ENCODE data around the gene PTS.

The PTS gene

DNA sequence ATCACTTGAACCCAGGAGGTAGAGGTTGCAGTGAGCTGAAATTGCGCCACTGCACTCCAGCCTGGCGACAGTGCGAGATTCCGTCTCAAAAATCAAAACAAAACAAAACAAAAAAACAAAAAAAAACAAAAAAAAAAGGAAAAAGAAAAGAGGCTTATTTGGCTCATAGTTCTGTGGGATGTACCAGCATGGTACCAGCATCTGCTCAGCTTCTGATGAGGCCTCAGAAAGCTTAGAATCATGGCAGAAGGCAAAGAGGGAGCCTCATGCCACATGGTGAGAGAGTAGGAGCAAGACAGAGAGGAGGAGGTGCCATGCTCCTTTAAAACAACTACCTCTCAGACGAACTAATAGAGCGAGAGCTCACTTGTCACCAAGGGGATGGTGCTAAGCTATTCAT, 10.6 kb upstream of the PTS start:
- TF ChIP-seq, protein P1, sequence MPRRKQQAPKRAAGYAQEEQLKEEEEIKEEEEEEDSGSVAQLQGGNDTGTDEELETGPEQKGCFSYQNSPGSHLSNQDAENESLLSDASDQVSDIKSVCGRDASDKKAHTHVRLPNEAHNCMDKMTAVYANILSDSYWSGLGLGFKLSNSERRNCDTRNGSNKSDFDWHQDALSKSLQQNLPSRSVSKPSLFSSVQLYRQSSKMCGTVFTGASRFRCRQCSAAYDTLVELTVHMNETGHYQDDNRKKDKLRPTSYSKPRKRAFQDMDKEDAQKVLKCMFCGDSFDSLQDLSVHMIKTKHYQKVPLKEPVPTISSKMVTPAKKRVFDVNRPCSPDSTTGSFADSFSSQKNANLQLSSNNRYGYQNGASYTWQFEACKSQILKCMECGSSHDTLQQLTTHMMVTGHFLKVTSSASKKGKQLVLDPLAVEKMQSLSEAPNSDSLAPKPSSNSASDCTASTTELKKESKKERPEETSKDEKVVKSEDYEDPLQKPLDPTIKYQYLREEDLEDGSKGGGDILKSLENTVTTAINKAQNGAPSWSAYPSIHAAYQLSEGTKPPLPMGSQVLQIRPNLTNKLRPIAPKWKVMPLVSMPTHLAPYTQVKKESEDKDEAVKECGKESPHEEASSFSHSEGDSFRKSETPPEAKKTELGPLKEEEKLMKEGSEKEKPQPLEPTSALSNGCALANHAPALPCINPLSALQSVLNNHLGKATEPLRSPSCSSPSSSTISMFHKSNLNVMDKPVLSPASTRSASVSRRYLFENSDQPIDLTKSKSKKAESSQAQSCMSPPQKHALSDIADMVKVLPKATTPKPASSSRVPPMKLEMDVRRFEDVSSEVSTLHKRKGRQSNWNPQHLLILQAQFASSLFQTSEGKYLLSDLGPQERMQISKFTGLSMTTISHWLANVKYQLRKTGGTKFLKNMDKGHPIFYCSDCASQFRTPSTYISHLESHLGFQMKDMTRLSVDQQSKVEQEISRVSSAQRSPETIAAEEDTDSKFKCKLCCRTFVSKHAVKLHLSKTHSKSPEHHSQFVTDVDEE (CRISPR knock-in tag; IDR thresholded peaks at IDR 0.05) = no peak
- no peak for TF ChIP-seq ZFP3 (CRISPR knock-in tag; IDR thresholded peaks at IDR 0.05)
- TF ChIP-seq ZC3H10 (CRISPR knock-in tag; IDR thresholded peaks at IDR 0.05) = no peak
- TF ChIP-seq ZNF8 (CRISPR knock-in tag; IDR thresholded peaks at IDR 0.05) = no peak
- no peak for TF ChIP-seq TCF4 (CRISPR knock-in tag; IDR thresholded peaks at IDR 0.05; ENCODE audit: borderline replicate concordance)
- TF ChIP-seq RARB (CRISPR knock-in tag; IDR thresholded peaks at IDR 0.05) = no peak
- no peak for TF ChIP-seq BACH2 (CRISPR knock-in tag; IDR thresholded peaks at IDR 0.05; ENCODE audit: borderline replicate concordance)
- TF ChIP-seq GLIS3 (CRISPR knock-in tag; IDR thresholded peaks at IDR 0.05) = no peak
- TF ChIP-seq ZNF70 (CRISPR knock-in tag; IDR thresholded peaks at IDR 0.05) = no peak
- TF ChIP-seq, protein P2, sequence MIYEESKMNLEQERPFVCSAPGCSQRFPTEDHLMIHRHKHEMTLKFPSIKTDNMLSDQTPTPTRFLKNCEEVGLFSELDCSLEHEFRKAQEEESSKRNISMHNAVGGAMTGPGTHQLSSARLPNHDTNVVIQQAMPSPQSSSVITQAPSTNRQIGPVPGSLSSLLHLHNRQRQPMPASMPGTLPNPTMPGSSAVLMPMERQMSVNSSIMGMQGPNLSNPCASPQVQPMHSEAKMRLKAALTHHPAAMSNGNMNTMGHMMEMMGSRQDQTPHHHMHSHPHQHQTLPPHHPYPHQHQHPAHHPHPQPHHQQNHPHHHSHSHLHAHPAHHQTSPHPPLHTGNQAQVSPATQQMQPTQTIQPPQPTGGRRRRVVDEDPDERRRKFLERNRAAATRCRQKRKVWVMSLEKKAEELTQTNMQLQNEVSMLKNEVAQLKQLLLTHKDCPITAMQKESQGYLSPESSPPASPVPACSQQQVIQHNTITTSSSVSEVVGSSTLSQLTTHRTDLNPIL (CRISPR knock-in tag; IDR thresholded peaks at IDR 0.05; ENCODE audit: low read depth) = no peak
- TF ChIP-seq SNAI2 (CRISPR knock-in tag; IDR thresholded peaks at IDR 0.05) = no peak
- TF ChIP-seq ISL1 (CRISPR knock-in tag; IDR thresholded peaks at IDR 0.05) = no peak
- TF ChIP-seq TOX (CRISPR knock-in tag; IDR thresholded peaks at IDR 0.05; ENCODE audit: borderline replicate concordance) = no peak
- TF ChIP-seq PPARA (CRISPR knock-in tag; IDR thresholded peaks at IDR 0.05; ENCODE audit: borderline replicate concordance) = no peak
- TF ChIP-seq CSDC2 (CRISPR knock-in tag; IDR thresholded peaks at IDR 0.05) = no peak
- TF ChIP-seq ZNF565 (CRISPR knock-in tag; conservative IDR thresholded peaks at IDR 0.05; ENCODE audit: low read depth) = no peak
- TF ChIP-seq, protein P3, sequence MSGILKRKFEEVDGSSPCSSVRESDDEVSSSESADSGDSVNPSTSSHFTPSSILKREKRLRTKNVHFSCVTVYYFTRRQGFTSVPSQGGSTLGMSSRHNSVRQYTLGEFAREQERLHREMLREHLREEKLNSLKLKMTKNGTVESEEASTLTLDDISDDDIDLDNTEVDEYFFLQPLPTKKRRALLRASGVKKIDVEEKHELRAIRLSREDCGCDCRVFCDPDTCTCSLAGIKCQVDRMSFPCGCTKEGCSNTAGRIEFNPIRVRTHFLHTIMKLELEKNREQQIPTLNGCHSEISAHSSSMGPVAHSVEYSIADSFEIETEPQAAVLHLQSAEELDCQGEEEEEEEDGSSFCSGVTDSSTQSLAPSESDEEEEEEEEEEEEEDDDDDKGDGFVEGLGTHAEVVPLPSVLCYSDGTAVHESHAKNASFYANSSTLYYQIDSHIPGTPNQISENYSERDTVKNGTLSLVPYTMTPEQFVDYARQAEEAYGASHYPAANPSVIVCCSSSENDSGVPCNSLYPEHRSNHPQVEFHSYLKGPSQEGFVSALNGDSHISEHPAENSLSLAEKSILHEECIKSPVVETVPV (CRISPR knock-in tag; IDR thresholded peaks at IDR 0.05) = no peak
- TF ChIP-seq, protein P4, sequence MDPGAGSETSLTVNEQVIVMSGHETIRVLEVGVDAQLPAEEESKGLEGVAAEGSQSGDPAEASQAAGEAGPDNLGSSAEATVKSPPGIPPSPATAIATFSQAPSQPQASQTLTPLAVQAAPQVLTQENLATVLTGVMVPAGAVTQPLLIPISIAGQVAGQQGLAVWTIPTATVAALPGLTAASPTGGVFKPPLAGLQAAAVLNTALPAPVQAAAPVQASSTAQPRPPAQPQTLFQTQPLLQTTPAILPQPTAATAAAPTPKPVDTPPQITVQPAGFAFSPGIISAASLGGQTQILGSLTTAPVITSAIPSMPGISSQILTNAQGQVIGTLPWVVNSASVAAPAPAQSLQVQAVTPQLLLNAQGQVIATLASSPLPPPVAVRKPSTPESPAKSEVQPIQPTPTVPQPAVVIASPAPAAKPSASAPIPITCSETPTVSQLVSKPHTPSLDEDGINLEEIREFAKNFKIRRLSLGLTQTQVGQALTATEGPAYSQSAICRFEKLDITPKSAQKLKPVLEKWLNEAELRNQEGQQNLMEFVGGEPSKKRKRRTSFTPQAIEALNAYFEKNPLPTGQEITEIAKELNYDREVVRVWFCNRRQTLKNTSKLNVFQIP (CRISPR knock-in tag; IDR thresholded peaks at IDR 0.05; ENCODE audit: borderline replicate concordance, low read depth) = no peak
- no peak for TF ChIP-seq ESRRG (CRISPR knock-in tag; IDR thresholded peaks at IDR 0.05)
- TF ChIP-seq, protein P5, sequence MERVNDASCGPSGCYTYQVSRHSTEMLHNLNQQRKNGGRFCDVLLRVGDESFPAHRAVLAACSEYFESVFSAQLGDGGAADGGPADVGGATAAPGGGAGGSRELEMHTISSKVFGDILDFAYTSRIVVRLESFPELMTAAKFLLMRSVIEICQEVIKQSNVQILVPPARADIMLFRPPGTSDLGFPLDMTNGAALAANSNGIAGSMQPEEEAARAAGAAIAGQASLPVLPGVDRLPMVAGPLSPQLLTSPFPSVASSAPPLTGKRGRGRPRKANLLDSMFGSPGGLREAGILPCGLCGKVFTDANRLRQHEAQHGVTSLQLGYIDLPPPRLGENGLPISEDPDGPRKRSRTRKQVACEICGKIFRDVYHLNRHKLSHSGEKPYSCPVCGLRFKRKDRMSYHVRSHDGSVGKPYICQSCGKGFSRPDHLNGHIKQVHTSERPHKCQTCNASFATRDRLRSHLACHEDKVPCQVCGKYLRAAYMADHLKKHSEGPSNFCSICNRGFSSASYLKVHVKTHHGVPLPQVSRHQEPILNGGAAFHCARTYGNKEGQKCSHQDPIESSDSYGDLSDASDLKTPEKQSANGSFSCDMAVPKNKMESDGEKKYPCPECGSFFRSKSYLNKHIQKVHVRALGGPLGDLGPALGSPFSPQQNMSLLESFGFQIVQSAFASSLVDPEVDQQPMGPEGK (CRISPR knock-in tag; IDR thresholded peaks at IDR 0.05; ENCODE audit: borderline replicate concordance) = no peak
- ATAC-seq = no peak

DNA sequence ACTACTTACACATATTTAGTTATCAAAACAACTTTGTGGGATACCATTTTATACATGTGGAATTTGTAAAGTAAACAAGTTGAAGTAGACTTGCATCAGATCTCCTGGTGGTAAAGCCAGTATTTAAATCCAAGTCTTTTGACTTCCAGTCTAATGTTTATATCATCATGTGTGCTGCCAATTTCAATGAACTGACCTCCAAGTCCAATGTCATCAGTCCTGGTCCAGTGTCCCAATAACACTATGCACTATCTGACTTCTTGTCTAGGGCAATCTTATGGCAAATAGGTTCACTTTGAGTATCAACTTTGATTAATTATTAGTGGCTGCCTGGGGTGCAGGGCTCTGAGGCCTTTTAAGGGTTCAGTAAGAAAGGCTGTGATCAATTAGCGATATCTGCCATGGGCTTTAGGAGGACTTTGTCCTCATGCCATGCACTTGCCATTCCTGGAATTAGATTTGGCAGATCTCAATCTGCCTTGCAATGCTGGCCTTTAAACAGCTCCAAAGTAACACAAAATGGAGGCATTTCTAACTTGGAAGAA, 9.6 kb upstream of the PTS start:
- no peak for ATAC-seq
- TF ChIP-seq ARNTL (CRISPR knock-in tag; IDR thresholded peaks at IDR 0.05; ENCODE audit: borderline replicate concordance, low read depth) (no peak), RARB (CRISPR knock-in tag; IDR thresholded peaks at IDR 0.05) (no peak), ZC3H10 (CRISPR knock-in tag; IDR thresholded peaks at IDR 0.05) (no peak), BACH2 (CRISPR knock-in tag; IDR thresholded peaks at IDR 0.05; ENCODE audit: borderline replicate concordance) (no peak), SNAI2 (CRISPR knock-in tag; IDR thresholded peaks at IDR 0.05) (no peak), ZFP30 (CRISPR knock-in tag; IDR thresholded peaks at IDR 0.05) (no peak)
- TF ChIP-seq, protein P5 (CRISPR knock-in tag; IDR thresholded peaks at IDR 0.05; ENCODE audit: borderline replicate concordance) = no peak
